HepG2 (cell line): Measurements from ENCODE around the gene NTN5. TPM values are rescaled to one million over a fixed set of nuclear protein-coding genes. Genes with fewer than 3 reads are reported as not detected.

Experiments used
- EHMT2 ChIP-seq: fragments of 200-600 bp; sonication (generic); IDR thresholded peaks from 2 replicates; pipeline ENCODE4 v1.7.0; 2017; ENCODE audit warnings: antibody characterized with exemption, low read depth, low read length, borderline replicate concordance
- EP300 ChIP-seq, 3 experiments: sonication (generic) in 1 of 3; formaldehyde crosslinking in 1 of 3; IDR thresholded peaks; 2 replicates each; pipeline versions ENCODE4 v1.5.1 to v1.6.1; 2011 to 2020; ENCODE audit warnings: low read depth in 2 of 3, low read length in 2 of 3, borderline replicate concordance in 1 of 3, improper control_type of control experiment in 1 of 3, mild to moderate bottlenecking in 1 of 3, missing genetic modification reagents in 1 of 3, moderate library complexity in 1 of 3
- JDP2 ChIP-seq: sonication (generic); formaldehyde crosslinking; IDR thresholded peaks from 2 replicates; pipeline ENCODE4 v1.8.1; 2022; ENCODE audit warnings: missing genetic modification reagents, borderline replicate concordance
- KDM6A ChIP-seq: IDR thresholded peaks from 2 replicates; pipeline ENCODE4 v1.6.1; 2016; ENCODE audit warnings: low read depth
- RBFOX2 ChIP-seq: fragments of 200-400 bp; formaldehyde crosslinking; IDR thresholded peaks from 2 replicates; pipeline ENCODE4 v1.6.1; 2017; ENCODE audit warnings: low read depth, mild to moderate bottlenecking, low read length
- RNF2 ChIP-seq: fragments of 450-650 bp; conservative IDR thresholded peaks from 2 replicates; pipeline ENCODE4 v1.6.1; 2016; ENCODE audit warnings: low read depth
- SALL1 ChIP-seq: sonication (generic); formaldehyde crosslinking; IDR thresholded peaks from 2 replicates; pipeline ENCODE4 v1.8.0; 2022; ENCODE audit warnings: mild to moderate bottlenecking, missing genetic modification reagents
- TCF7L2 ChIP-seq: IDR thresholded peaks from 2 replicates; pipeline ENCODE4 v1.6.1; 2011; ENCODE audit warnings: mild to moderate bottlenecking, low read depth, low read length, moderate library complexity
- ZEB1 ChIP-seq: IDR thresholded peaks from 2 replicates; pipeline ENCODE4 v1.6.1; 2012; ENCODE audit warnings: mild to moderate bottlenecking, low read depth, inconsistent platforms; ENCODE audit not compliant: insufficient replicate concordance
- ZNF263 ChIP-seq: sonication (generic); formaldehyde crosslinking; IDR thresholded peaks from 2 replicates; pipeline ENCODE4 v1.4.0; 2020; ENCODE audit warnings: missing genetic modification reagents
- ZNF280B ChIP-seq: sonication (generic); formaldehyde crosslinking; IDR thresholded peaks from 2 replicates; pipeline ENCODE4 v1.5.0; 2020; ENCODE audit warnings: missing genetic modification reagents, mild to moderate bottlenecking, borderline replicate concordance
- ZNF446 ChIP-seq: sonication (generic); formaldehyde crosslinking; IDR thresholded peaks from 2 replicates; pipeline ENCODE4 v1.5.0; 2020; ENCODE audit warnings: mild to moderate bottlenecking, missing genetic modification reagents
- ZNF567 ChIP-seq: sonication (generic); formaldehyde crosslinking; IDR thresholded peaks from 2 replicates; pipeline ENCODE4 v1.8.1; 2023; ENCODE audit warnings: mild to moderate bottlenecking, missing genetic modification reagents, borderline replicate concordance
- ZNF775 ChIP-seq: sonication (generic); formaldehyde crosslinking; IDR thresholded peaks from 2 replicates; pipeline ENCODE4 v1.4.0; 2020; ENCODE audit warnings: missing genetic modification reagents, mild to moderate bottlenecking, moderate library complexity, borderline replicate concordance
- polyA plus RNA-seq, 8 experiments: library from polyadenylated mRNA; depleted of rRNA in 3 of 8; stranded (reverse) in 7 of 8; unstranded in 1 of 8; fragments of >200 nt; fragmentation: Illumina TruSeq in 4 of 8; extraction: Trizol in 4 of 8; gene quantifications; 2 replicates each; pipeline versions ENCODE4 v1.2.1 to v1.2.3, GENCODE V29; 2011 to 2016; ENCODE audit warnings: low read depth in 4 of 8, missing spikeins in 1 of 8, mixed read lengths in 1 of 8; ENCODE audit not compliant: insufficient read depth in 1 of 8
- total RNA-seq, 5 experiments: library from RNA; depleted of rRNA; stranded (reverse); fragments of >200 nt; fragmentation: Illumina TruSeq; extraction: Trizol; gene quantifications; 2 replicates each; pipeline ENCODE4 v1.2.3, GENCODE V29; 2016; ENCODE audit warnings: low read depth in 1 of 5
- TF ChIP-seq, protein P1 (sequence below): sonication (generic); formaldehyde crosslinking; IDR thresholded peaks from 2 replicates; pipeline ENCODE4 v1.5.1; 2020; ENCODE audit warnings: mild to moderate bottlenecking, missing genetic modification reagents, moderate library complexity
- TF ChIP-seq, protein P2 (sequence below): sonication (generic); formaldehyde crosslinking; IDR thresholded peaks from one replicate; pipeline ENCODE4 v1.5.1; 2020; ENCODE audit warnings: mild to moderate bottlenecking, missing genetic modification reagents; ENCODE audit errors: not compliant biosample characterization

The NTN5 gene
- total and polyA plus RNA-seq, 2 of the 13 experiments (the other 11 are each of a cell fraction or from before 2014, with no cell fraction given) = 0.05 TPM; not detected in 1

DNA sequence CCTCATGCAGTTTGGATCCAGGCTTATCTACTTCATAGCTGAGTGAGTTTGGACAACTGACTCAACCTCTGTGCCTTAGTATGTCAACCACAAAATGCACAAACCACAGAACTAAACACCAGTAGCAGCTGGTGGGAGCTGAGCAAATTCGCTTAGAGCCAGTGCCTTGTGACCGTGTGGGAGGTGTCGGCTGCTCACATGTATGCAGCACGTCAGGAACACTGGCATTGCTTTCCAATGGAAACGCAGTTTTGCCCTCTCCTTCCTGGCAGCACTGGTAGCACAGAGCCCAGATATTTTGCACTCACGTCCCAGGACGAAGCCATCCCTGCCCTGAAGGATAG is 8.3 kb upstream of the NTN5 start (continued):
- TF ChIP-seq ZNF775 (CRISPR knock-in tag) (no peak), ZNF280B (CRISPR knock-in tag) (no peak), ZNF446 (CRISPR knock-in tag) (no peak), ZNF567 (CRISPR knock-in tag) (no peak), ZEB1 (no peak), ZNF263 (CRISPR knock-in tag) (0 out of 2 replicates have a peak, but pooled peaks have one; percentile 21), EHMT2 (no peak), RBFOX2 (no peak), SALL1 (no peak; the same call in 1 of the 2 replicates), RNF2 (no peak), EP300 (IDR thresholded peaks at IDR 0.05; ENCODE audit: low read depth in 2 of 2, low read length in 2 of 2) (no peak), EP300 (CRISPR knock-in tag; IDR thresholded peaks at IDR 0.05; ENCODE audit: borderline replicate concordance) (no peak), TCF7L2 (no peak), JDP2 (CRISPR knock-in tag) (no peak), KDM6A (no peak)
- TF ChIP-seq, protein P1, sequence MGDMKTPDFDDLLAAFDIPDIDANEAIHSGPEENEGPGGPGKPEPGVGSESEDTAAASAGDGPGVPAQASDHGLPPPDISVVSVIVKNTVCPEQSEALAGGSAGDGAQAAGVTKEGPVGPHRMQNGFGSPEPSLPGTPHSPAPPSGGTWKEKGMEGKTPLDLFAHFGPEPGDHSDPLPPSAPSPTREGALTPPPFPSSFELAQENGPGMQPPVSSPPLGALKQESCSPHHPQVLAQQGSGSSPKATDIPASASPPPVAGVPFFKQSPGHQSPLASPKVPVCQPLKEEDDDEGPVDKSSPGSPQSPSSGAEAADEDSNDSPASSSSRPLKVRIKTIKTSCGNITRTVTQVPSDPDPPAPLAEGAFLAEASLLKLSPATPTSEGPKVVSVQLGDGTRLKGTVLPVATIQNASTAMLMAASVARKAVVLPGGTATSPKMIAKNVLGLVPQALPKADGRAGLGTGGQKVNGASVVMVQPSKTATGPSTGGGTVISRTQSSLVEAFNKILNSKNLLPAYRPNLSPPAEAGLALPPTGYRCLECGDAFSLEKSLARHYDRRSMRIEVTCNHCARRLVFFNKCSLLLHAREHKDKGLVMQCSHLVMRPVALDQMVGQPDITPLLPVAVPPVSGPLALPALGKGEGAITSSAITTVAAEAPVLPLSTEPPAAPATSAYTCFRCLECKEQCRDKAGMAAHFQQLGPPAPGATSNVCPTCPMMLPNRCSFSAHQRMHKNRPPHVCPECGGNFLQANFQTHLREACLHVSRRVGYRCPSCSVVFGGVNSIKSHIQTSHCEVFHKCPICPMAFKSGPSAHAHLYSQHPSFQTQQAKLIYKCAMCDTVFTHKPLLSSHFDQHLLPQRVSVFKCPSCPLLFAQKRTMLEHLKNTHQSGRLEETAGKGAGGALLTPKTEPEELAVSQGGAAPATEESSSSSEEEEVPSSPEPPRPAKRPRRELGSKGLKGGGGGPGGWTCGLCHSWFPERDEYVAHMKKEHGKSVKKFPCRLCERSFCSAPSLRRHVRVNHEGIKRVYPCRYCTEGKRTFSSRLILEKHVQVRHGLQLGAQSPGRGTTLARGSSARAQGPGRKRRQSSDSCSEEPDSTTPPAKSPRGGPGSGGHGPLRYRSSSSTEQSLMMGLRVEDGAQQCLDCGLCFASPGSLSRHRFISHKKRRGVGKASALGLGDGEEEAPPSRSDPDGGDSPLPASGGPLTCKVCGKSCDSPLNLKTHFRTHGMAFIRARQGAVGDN (CRISPR knock-in tag) = peak; percentile 41; the same call in 1 of the 2 replicates
- TF ChIP-seq, protein P2, sequence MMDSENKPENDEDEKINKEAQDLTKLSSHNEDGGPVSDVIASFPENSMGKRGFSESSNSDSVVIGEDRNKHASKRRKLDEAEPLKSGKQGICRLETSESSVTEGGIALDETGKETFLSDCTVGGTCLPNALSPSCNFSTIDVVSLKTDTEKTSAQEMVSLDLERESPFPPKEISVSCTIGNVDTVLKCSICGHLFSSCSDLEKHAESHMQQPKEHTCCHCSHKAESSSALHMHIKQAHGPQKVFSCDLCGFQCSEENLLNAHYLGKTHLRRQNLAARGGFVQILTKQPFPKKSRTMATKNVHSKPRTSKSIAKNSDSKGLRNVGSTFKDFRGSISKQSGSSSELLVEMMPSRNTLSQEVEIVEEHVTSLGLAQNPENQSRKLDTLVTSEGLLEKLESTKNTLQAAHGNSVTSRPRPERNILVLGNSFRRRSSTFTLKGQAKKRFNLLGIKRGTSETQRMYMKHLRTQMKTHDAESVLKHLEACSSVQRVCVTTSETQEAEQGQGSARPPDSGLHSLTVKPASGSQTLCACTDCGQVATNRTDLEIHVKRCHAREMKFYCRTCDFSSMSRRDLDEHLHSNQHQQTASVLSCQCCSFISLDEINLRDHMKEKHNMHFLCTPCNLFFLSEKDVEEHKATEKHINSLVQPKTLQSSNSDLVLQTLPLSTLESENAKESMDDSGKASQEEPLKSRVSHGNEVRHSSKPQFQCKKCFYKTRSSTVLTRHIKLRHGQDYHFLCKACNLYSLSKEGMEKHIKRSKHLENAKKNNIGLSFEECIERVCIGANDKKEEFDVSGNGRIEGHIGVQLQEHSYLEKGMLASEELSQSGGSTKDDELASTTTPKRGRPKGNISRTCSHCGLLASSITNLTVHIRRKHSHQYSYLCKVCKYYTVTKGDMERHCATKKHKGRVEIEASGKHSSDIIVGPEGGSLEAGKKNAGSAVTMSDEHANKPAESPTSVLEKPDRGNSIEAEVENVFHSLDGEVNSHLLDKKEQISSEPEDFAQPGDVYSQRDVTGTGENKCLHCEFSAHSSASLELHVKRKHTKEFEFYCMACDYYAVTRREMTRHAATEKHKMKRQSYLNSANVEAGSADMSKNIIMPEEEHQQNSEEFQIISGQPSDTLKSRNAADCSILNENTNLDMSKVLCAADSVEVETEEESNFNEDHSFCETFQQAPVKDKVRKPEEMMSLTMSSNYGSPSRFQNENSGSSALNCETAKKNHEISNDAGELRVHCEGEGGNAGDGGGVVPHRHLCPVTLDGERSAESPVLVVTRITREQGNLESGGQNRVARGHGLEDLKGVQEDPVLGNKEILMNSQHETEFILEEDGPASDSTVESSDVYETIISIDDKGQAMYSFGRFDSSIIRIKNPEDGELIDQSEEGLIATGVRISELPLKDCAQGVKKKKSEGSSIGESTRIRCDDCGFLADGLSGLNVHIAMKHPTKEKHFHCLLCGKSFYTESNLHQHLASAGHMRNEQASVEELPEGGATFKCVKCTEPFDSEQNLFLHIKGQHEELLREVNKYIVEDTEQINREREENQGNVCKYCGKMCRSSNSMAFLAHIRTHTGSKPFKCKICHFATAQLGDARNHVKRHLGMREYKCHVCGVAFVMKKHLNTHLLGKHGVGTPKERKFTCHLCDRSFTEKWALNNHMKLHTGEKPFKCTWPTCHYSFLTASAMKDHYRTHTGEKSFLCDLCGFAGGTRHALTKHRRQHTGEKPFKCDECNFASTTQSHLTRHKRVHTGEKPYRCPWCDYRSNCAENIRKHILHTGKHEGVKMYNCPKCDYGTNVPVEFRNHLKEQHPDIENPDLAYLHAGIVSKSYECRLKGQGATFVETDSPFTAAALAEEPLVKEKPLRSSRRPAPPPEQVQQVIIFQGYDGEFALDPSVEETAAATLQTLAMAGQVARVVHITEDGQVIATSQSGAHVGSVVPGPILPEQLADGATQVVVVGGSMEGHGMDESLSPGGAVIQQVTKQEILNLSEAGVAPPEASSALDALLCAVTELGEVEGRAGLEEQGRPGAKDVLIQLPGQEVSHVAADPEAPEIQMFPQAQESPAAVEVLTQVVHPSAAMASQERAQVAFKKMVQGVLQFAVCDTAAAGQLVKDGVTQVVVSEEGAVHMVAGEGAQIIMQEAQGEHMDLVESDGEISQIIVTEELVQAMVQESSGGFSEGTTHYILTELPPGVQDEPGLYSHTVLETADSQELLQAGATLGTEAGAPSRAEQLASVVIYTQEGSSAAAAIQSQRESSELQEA = no peak
